ENCODE data around the gene PACS1. TPM values are rescaled to one million over a fixed set of nuclear protein-coding genes. Genes with fewer than 3 reads are reported as not detected.
A peak's percentile ranks its signal among the peaks of the same experiment; 100 is the strongest.
"Not testable (repeated sequence)": the region's sequence is repeated elsewhere in the genome, so short reads cannot be mapped to it uniquely, and the experiment has no call there.

The PACS1 gene
- total RNA-seq, 6 experiments from 2014 or later, result 5.8 to 23.7 (median 12.5) TPM

- H3K27me3 ChIP-seq, result no peaks in the 10 kb centered on the region
- TF ChIP-seq CTCF (IDR thresholded peaks at IDR 0.05) (no peak), POLR2A (IDR thresholded peaks at IDR 0.05) (no peak)
- no peaks in the 10 kb centered on the region for H3K36me3 ChIP-seq
- H3K4me1 ChIP-seq, result peaks cover 0 to 12% (median 0%) of the 10 kb centered on the region in 4 donors
- WGBS (ENCODE audit: insufficient coverage, low coverage, low lambda C conversion rate, missing lambda C conversion rate), result 10% methylated on average over 3 of the region's 3 CpGs
- DNase-seq, result peak in 1 of 3 donors; percentile 39
- H3K4me3 ChIP-seq, result no peak overlapping the region
- H3K9me3 ChIP-seq, result no peaks in the 10 kb centered on the region
- intact Hi-C loops (cut with DNase I), result no loop called here
- ATAC-seq, result peak; percentile 46 to 74 (median 71)
- no peak overlapping the region for H3K27ac ChIP-seq
Measured at GRCh38 chr11:66112601-66113499, 42.8 kb downstream of the PACS1 start.

GRCh38 chr11:66114957-66115356, 44.9 kb downstream of the PACS1 start:
- H3K27ac ChIP-seq; H3K9me3 ChIP-seq; intact Hi-C loops (cut with DNase I); H3K36me3 ChIP-seq; H3K4me3 ChIP-seq; H3K27me3 ChIP-seq; DNase-seq; ATAC-seq: not testable (repeated sequence)
- peaks cover 0 to 12% (median 0%) of the 10 kb centered on the region in 4 donors for H3K4me1 ChIP-seq
- whole genome bisulfite sequencing (ENCODE audit: insufficient coverage, low coverage, low lambda C conversion rate, missing lambda C conversion rate), result 48% methylated on average over 3 of the region's 3 CpGs

- Histone ChIP-seq H3K9me3 (no peaks in the 10 kb centered on the region), H3K4me1 (peaks cover 0 to 12% (median 0%) of the 10 kb centered on the region in 4 donors), H3K27ac (peak overlapping the region in 1 of 3 donors; percentile 0), H3K36me3 (no peaks in the 10 kb centered on the region), H3K27me3 (no peaks in the 10 kb centered on the region), H3K4me3 (no peak overlapping the region)
- intact Hi-C loops (cut with DNase I), result no loop called here
- TF ChIP-seq CTCF (IDR thresholded peaks at IDR 0.05) (no peak), POLR2A (IDR thresholded peaks at IDR 0.05) (no peak)
- DNase-seq (no peak), ATAC-seq (no peak)
- 30% methylated on average over 8 of the region's 8 CpGs for WGBS (ENCODE audit: insufficient coverage, low coverage, low lambda C conversion rate, missing lambda C conversion rate)
Measured at GRCh38 chr11:66115638-66116301, 45.7 kb downstream of the PACS1 start.

GRCh38 chr11:66116576-66117361, 46.7 kb downstream of the PACS1 start:
- TF ChIP-seq CTCF (IDR thresholded peaks at IDR 0.05), result no peak
- no peak for TF ChIP-seq POLR2A (IDR thresholded peaks at IDR 0.05)
- no peak overlapping the region for H3K4me3 ChIP-seq
- no peaks in the 10 kb centered on the region for H3K9me3 ChIP-seq
- no peaks in the 10 kb centered on the region for H3K27me3 ChIP-seq
- no peaks in the 10 kb centered on the region for H3K36me3 ChIP-seq
- peak overlapping the region in 1 of 3 donors; percentile 0 for H3K27ac ChIP-seq
- ATAC-seq (no peak), DNase-seq (no peak)
- WGBS (ENCODE audit: insufficient coverage, low coverage, low lambda C conversion rate, missing lambda C conversion rate), result 61% methylated on average over 6 of the region's 7 CpGs
- H3K4me1 ChIP-seq, result peaks cover 0 to 12% (median 0%) of the 10 kb centered on the region in 4 donors
- intact Hi-C loops (cut with DNase I), result no loop called here

Measured in right lobe of liver (tissue), 6 donors.